Loucy (cell line): ENCODE results near the gene GPAM.

Source experiments
- H2AFZ ChIP-seq: fragments of 200-600 bp; sonication (generic); 2 replicates; pipeline ENCODE4 v1.6.0; 2016; ENCODE audit warnings: antibody characterized with exemption, mild to moderate bottlenecking, low read length, moderate library complexity
- H3F3A ChIP-seq: fragments of 200-600 bp; 2 replicates; pipeline ENCODE4 v1.6.0; 2016; ENCODE audit warnings: antibody characterized with exemption, low read depth, mild to moderate bottlenecking
- H3K27me3 ChIP-seq: fragments of 200-600 bp; sonication (generic); 2 replicates; pipeline ENCODE4 v1.6.1; 2014; ENCODE audit warnings: low read length, mild to moderate bottlenecking; ENCODE audit not compliant: insufficient read depth, poor library complexity, severe bottlenecking
- H3K36me3 ChIP-seq: fragments of 200-600 bp; sonication (generic); 2 replicates; pipeline ENCODE4 v1.6.1; 2016; ENCODE audit warnings: low read length; ENCODE audit not compliant: insufficient read depth
- H3K4me1 ChIP-seq: fragments of 200-600 bp; sonication (generic); 2 replicates; pipeline ENCODE4 v1.5.1; 2014; ENCODE audit warnings: low read length, mild to moderate bottlenecking; ENCODE audit not compliant: insufficient read depth, poor library complexity, severe bottlenecking
- H3K4me2 ChIP-seq: fragments of 200-600 bp; sonication (generic); 2 replicates; pipeline ENCODE4 v1.6.0; 2014; ENCODE audit warnings: antibody characterized with exemption, low read length, low read depth, mild to moderate bottlenecking; ENCODE audit not compliant: poor library complexity, severe bottlenecking
- H3K4me3 ChIP-seq: fragments of 200-600 bp; sonication (generic); 2 replicates; pipeline ENCODE4 v1.5.1; 2014; ENCODE audit warnings: low read length, mild to moderate bottlenecking, mixed read lengths; ENCODE audit not compliant: poor library complexity, severe bottlenecking
- H3K79me2 ChIP-seq: fragments of 200-600 bp; sonication (generic); 2 replicates; pipeline ENCODE4 v1.6.1; 2014; ENCODE audit warnings: low read length; ENCODE audit not compliant: insufficient read depth
- H3K9ac ChIP-seq: fragments of 200-600 bp; sonication (generic); 2 replicates; pipeline ENCODE4 v1.6.0; 2014; ENCODE audit warnings: mild to moderate bottlenecking, low read depth, low read length, moderate library complexity; ENCODE audit not compliant: poor library complexity, severe bottlenecking
- H3K9me2 ChIP-seq: fragments of 200-600 bp; sonication (generic); replicated peaks from 2 replicates; pipeline ENCODE4 v1.6.1; 2016; ENCODE audit warnings: low read depth, low read length, mixed read lengths
- H3K9me3 ChIP-seq: fragments of 200-600 bp; sonication (generic); 2 replicates; pipeline ENCODE4 v1.6.1; 2014; ENCODE audit warnings: mild to moderate bottlenecking, antibody characterized with exemption, low read length, low read depth; ENCODE audit not compliant: insufficient read depth
- H4K20me1 ChIP-seq: fragments of 200-600 bp; sonication (generic); 2 replicates; pipeline ENCODE4 v1.6.0; 2014; ENCODE audit warnings: antibody characterized with exemption, low read length, mild to moderate bottlenecking; ENCODE audit not compliant: insufficient read depth, poor library complexity, severe bottlenecking
- EZH2phosphoT487 ChIP-seq: fragments of 200-600 bp; IDR thresholded peaks from 2 replicates; pipeline ENCODE4 v1.6.1; 2018; ENCODE audit warnings: antibody characterized with exemption, mild to moderate bottlenecking, moderate library complexity, borderline replicate concordance
- TF ChIP-seq, protein P1 (sequence below): fragments of 200-600 bp; sonication (generic); conservative IDR thresholded peaks from 2 replicates; pipeline ENCODE4 v1.5.1; 2014; ENCODE audit warnings: mild to moderate bottlenecking, antibody characterized with exemption, low read length

GPAM gene

GRCh38 chr10:112227331-112227987 is 43.9 kb upstream of the GPAM start:
- Histone ChIP-seq H3K79me2 (no peaks in the 10 kb centered on the region), H3K4me3 (no peak overlapping the region), H2AFZ (no peak overlapping the region), H3K9ac (no peak overlapping the region), H3K36me3 (no peaks in the 10 kb centered on the region), H3K9me3 (no peaks in the 10 kb centered on the region; the same call in 1 of the 2 replicates), H3K27me3 (no peaks in the 10 kb centered on the region), H3K4me2 (no peak overlapping the region), H4K20me1 (no peaks in the 10 kb centered on the region), H3K9me2 (no peaks in the 10 kb centered on the region), H3K4me1 (no peaks in the 10 kb centered on the region), H3F3A (no peaks in the 10 kb centered on the region)
- no peak for TF ChIP-seq EZH2phosphoT487
- TF ChIP-seq, protein P1, sequence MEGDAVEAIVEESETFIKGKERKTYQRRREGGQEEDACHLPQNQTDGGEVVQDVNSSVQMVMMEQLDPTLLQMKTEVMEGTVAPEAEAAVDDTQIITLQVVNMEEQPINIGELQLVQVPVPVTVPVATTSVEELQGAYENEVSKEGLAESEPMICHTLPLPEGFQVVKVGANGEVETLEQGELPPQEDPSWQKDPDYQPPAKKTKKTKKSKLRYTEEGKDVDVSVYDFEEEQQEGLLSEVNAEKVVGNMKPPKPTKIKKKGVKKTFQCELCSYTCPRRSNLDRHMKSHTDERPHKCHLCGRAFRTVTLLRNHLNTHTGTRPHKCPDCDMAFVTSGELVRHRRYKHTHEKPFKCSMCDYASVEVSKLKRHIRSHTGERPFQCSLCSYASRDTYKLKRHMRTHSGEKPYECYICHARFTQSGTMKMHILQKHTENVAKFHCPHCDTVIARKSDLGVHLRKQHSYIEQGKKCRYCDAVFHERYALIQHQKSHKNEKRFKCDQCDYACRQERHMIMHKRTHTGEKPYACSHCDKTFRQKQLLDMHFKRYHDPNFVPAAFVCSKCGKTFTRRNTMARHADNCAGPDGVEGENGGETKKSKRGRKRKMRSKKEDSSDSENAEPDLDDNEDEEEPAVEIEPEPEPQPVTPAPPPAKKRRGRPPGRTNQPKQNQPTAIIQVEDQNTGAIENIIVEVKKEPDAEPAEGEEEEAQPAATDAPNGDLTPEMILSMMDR: no peak

DNA sequence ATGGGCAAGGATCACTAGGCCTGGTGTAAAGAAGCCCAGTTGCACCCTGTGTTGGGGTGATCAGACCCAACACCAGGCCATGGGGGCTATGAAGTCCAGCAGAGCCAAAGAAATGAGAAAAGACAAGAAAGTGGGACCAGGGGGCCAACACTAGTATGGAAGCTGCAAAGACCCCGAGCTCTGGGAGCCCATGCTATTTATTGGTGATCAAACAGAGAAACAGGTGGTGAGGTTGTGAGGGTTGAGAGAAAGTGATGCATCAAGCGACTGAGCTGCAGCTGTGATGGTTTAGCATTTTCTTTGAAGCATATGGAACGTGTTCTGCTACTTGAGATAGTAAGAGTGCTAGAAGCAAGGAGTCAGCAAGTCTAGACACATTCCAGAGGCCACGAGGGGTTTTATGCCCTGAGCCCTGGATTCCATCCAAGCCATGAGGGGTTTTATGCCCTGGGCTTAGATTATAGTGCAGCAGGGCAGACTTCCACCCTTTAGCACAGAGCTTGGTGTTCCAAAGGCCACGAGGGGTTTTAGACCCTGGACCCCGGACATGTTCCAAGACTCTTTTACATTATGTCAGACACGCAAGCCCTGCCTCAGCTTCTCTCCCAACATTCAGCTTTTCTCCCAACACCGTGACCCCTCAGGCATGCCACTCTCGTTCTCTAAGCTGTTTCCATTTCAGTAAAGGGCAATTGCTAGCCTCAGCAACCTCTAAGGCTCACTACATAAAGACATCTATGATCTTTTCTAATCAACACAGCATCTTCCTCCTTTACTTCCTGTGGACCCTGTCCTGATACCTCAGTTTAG is 43.1 kb upstream of the GPAM start:
- no peaks in the 10 kb centered on the region for H3K79me2 ChIP-seq
- H3K36me3 ChIP-seq: no peaks in the 10 kb centered on the region
- TF ChIP-seq, protein P1: no peak
- no peak for TF ChIP-seq EZH2phosphoT487
- H3F3A ChIP-seq: no peaks in the 10 kb centered on the region
- H3K4me1 ChIP-seq: no peaks in the 10 kb centered on the region
- H3K9me2 ChIP-seq: no peaks in the 10 kb centered on the region
- no peak overlapping the region for H2AFZ ChIP-seq
- no peaks in the 10 kb centered on the region for H3K27me3 ChIP-seq
- no peak overlapping the region for H3K4me3 ChIP-seq
- H4K20me1 ChIP-seq: no peaks in the 10 kb centered on the region
- H3K9ac ChIP-seq: no peak overlapping the region
- H3K4me2 ChIP-seq: no peak overlapping the region
- H3K9me3 ChIP-seq: no peaks in the 10 kb centered on the region; the same call in 1 of the 2 replicates

GRCh38 chr10:112225771-112226438 is 42.3 kb upstream of the GPAM start:
- H3K79me2 ChIP-seq: no peaks in the 10 kb centered on the region
- no peaks in the 10 kb centered on the region for H3K9me2 ChIP-seq
- H4K20me1 ChIP-seq: no peaks in the 10 kb centered on the region
- TF ChIP-seq, protein P1: no peak
- no peak for TF ChIP-seq EZH2phosphoT487
- H3K9ac ChIP-seq: no peak overlapping the region
- H3K27me3 ChIP-seq: no peaks in the 10 kb centered on the region
- no peak overlapping the region for H2AFZ ChIP-seq
- no peaks in the 10 kb centered on the region for H3F3A ChIP-seq
- H3K4me3 ChIP-seq: no peak overlapping the region
- no peaks in the 10 kb centered on the region for H3K36me3 ChIP-seq
- no peaks in the 10 kb centered on the region for H3K4me1 ChIP-seq
- H3K4me2 ChIP-seq: no peak overlapping the region
- H3K9me3 ChIP-seq: no peaks in the 10 kb centered on the region; the same call in 1 of the 2 replicates
